NCI-H2081 (cell line): ENCODE data around the gene CASQ2.
"Not testable (repeated sequence)": the region's sequence is repeated elsewhere in the genome, so short reads cannot be mapped to it uniquely, and the experiment has no call there.

Experiments used
- DNase-seq, 2 experiments: peaks; one replicate each; lab custom pipeline; 2025; lab: John Stamatoyannopoulos, UW

CASQ2 gene

DNA sequence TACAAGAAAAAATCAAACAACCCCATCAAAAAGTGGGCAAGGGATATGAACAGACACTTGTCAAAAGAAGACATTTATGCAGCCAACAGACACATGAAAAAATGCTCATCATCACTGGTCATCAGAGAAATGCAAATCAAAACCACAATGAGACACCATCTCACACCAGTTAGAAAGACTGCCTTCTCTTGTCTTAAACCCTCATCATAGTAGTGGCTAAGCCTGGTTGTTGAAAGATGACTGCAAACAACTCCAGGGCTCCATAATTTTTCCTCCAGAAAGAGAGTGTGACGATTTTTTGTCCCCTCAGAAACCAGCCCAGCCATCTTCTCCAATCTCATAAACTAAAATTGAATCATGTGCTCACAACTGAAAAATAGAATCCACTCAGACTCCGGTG is 12.1 kb upstream of the CASQ2 start:
- not testable (repeated sequence) for DNase-seq

DNA sequence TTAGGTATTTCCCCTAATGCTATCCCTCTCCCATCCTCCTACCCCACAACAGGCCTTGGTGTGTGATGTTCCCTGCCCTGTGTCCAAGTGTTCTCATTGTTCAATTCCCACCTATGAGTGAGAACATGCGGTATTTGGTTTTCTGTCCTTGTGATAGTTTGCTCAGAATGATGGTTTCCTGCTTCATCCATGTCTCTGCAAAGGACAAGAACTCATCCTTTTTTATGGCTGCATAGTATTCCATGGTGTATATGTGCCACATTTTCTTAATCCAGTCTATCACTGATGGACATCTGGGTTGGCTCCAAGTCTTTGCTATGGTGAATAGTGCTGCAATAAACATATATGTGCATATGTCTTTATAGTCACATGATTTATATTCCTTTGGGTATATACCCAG is 10.6 kb upstream of the CASQ2 start:
- not testable (repeated sequence) for DNase-seq

DNA sequence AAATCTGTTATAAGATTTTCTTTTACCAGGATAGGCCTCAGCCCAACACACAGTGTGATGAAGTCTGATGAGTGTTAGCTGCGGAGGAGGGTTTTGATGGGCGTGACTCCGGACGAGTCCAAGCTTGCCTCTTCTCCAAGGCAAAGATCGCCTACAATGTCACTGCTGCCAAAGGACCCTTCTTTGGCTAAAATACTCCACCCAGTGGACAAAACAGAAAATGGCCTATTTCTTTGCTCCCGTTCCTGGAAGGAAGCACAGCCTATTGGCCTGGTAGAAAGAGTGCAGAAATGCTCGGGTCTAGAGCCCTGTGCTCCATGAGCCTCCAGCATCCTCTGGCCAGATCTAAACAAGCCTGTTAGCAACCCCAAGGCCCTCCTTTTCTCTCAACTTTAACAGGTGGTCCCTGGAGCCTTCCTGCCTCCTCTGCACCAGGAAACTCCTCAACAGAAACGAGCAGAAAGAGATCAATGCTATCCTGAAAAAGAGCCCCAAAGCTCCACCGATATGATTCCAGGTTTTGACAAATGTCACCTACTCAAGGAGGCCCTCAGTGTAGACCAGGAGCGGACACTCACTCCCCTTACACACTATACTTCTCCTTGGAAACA is 3.4 kb upstream of the CASQ2 start:
- DNase-seq, result peak; percentile 75 to 85

DNA sequence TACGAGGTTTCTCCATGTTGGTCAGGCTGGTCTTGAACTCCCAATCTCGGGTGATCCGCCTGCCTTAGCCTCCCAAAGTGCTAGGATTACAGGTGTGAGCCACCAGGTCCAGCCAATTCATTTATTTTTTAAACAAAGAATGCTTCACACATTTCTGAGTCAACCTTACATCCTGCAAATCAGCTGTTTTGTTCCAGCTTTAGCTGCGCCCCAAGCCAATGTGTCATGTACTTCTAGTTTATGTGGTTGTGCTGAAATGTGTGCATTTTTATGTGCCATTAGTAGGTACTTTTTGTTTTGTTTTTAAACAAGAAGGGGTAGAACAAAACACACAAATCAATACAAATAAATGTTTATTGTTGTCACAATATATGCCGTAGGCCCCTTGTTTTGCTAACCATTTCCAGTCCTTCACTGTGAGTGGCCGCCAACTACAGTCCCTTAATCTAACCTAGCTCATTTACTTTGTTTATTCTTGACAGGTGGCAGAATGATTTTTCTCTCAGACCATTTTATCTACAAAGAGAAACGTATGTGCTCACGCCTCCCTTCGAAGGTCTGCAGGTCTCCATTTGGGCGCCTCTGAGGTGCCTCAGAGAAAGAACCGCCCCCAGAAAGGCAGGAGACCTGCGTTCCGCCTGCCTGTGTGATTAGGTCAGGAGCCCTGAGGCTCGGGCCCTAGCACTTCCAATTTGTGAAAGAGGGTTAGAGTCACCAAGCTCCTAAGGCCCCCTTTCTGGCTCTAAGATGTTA is 2.8 kb upstream of the CASQ2 start:
- DNase-seq, result no peak

DNA sequence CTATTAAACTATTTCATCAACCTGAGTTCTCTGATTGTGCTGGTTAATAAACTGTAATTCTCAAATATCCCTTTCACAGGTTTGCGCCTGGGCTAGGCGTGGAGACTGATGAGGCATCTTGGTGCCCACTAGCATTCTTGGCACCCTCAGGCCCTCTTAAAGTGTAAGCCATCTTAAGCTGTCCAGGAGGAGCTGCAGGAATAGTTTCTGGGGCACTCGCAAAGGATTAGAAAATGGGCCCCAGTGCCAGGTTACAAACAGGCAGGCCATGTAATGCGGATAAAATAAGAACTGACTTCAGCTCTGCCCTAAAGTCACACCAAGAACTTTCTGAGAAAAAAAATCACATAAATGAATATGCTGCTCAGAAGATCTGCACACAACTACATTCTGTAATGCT is 1.1 kb downstream of the CASQ2 start:
- no peak for DNase-seq

DNA sequence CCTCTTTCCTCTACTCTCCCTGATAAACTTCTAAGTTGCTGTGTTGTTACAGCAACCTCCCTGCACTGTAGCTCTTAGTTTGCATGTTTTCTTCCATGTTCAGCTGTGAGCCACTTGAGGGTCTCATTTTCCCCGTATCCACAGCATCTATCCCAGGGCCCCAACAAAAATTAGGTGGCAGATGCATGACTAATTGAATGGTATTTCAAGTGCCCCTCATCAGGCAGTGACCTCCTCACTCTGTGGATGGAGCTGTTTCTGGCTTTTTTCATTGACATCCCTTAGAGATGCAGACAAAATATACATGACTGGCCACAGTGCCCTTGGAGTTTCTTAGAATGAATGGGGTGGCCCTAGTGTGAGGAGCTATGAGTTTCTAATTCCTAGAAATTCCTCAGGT is 3.4 kb downstream of the CASQ2 start:
- DNase-seq, result no peak

DNA sequence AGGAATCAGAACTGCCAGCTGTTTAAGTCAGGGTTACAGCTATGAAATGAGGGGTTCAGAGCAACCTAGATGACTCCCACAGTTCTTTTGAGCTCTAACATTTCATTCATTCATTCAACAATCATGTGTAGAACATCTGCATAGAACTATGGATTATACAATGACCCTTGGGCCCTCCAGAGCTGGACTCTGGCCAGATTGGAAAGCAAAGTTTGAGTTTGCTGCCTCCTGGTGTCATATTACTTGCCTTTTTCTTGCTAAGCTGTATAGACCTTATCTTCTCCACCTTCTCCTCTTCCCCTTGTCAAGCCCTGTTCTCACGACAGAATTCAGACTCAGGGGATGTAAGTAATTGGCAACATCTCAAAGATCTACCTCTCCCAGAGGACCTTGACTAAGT is 4.0 kb downstream of the CASQ2 start:
- peak in 1 of 2 experiments; percentile 4 for DNase-seq

DNA sequence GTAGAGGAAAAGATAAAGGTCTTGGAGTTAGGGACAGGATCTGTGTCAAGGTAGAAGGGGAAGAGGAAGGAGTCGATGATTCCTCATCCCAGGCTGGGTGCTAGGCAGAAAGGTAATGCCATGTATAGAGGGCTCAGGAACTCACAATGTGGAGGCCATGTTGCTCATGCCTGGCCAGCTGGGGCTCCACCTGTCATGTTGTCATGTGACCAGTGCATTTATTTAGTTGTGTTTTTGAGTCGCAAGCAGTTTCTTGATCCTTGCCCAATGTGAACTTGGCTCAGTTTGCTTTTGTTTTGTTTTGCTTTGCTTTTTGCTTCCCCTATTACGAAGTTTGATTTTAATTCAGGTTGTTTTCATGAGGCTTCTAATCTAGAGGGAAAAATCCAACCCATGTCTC is 5.7 kb downstream of the CASQ2 start:
- no peak for DNase-seq

DNA sequence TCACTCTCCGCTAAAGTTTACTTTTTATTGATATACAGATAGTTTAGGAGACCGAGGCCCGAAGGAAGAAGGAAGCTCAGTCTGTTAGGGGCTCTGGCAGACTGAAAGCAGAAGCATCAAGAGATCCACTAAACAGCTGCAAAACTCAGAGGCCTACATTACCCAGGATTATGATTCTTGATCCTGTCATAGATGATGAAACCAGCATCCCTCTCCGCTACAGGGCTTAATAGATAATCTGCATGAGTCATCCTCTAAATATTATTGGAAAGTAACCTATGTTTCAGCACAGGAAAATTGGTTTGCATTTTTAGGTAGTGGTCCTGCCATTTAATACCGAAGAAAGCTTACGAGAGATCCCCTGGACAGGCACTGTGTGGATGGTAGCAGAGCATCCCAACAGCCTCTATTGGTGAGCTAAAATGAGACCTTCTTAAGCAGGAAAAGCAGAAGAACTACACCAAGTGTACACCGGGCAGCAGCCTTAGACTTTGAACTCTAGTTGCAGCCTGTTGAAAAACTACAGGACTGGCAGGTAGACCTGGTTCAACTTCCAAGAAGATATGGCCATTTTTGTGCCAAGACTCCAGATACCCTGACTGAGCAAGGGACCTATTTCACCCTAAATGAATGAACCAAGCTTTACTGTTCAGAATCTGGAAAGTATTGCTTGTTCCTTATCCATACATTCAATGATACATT is 6.8 kb downstream of the CASQ2 start:
- DNase-seq, result no peak

DNA sequence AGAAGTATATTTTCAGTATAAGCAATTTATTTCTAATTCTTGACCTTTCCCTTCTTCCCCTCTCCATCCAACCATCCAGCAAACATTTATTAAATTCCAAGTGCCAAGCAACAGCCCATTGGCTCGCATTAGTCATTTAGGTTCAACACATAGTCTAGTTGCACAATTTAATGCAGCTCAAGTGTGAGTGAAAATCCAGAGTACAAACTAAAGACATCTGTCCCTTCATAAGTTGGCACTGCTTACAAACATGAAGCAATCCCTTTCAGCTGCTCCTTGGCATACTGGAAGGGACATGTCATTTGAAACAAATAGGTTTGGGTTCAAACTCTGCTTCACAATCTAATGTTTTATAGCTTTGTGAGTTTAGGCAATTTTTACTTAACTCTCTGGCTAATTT is 10.7 kb downstream of the CASQ2 start:
- DNase-seq, result no peak

DNA sequence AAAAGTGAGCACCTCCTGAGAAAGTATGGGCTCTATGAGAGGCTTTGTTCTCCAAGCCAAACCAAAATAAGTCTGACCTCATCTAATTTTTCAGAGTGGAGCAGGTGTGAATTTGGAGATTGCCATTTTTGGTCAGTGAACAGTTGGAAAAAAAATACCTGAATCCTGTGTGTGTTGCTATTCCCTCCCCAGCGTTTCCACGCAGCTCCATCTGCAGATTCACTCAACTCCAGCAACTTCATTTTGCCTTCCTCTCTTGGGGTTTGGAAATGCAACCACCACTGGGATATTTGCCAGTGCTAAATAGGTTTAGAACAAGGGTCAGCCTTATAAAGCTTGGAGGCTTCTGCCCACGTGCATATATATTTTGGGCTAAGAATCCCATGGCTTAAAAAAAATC is 11.2 kb downstream of the CASQ2 start:
- DNase-seq, result no peak

DNA sequence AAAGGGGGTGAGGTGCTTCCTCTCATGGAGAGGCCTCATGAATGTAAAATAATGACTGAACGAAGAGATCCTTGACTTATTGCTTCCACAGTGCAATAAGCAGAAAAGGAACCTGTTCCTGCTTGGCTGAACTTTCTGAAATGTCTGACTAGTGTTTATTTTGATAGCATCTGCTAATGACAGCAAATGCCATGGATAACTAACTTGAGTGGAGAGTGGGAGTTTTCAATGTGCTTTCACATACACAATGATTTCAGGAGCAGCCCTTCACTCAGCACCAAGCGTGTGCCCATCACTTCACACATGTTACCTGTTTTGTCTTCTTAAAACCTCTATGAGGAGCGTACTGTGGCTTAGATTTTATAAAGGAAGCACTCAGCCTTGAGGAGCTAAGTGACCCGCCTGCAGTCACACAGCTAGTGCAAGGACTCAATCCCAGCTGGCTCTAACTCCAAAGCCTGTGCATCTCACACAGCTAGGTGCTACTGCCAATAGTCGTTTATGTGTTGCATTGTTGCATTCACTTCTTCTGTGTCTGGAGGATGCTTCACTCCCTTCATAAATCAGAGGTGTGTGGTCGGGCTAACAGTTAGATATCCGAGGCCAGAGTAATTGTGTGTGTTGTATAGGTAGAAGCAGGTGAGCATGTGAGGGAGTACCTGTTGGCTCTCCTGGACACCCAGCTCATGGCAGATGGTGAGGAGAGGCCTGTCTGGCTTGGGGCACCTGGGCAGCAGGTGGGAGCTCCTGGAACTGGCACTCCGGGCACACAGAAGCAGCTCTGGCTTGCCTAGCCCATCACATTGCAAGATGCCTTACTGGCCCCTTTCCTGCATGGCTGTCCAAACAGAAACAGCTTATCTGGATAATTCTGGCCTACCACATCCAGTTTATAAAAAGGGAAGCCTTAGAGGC is 12.8 kb downstream of the CASQ2 start:
- DNase-seq, result no peak

DNA sequence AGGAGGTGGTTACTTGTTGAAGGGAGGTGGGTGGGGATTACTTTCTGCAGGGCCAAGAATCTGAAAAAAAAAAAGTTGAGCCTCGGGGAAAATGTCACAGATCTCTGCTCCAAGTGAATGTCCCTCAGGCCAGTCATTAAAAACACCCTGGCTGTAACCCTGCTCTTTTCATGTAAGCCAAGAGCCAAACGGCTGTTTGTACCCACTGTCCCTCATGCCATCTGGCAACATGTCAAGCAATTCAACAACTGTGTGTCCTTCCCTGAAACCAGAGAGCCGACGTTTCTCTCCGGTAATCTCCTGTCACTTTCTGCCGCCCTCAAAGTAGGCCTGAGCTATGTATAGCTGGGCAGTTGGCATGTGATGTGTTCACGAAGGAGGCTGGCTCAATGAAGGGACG is 14.7 kb downstream of the CASQ2 start:
- no peak for DNase-seq

DNA sequence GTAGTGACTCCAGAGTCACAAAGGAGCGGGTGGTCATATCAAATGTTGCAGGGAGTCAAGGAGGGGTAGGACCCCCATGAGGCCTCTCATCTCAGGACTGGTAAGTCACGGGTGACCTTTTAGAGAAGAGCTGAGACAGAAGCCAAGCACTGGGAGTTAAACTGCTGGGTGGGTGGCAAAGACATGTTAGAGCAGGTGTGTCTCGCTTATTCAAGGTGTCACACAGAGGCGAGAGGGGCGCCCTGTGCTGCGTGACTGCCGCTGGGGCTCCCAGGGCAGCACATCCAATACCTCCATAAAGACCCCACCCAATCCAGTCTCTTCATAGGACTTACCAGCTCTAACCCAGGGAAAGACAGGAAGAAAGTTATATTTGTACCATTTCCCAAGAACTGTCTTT is 15.2 kb downstream of the CASQ2 start:
- no peak for DNase-seq

DNA sequence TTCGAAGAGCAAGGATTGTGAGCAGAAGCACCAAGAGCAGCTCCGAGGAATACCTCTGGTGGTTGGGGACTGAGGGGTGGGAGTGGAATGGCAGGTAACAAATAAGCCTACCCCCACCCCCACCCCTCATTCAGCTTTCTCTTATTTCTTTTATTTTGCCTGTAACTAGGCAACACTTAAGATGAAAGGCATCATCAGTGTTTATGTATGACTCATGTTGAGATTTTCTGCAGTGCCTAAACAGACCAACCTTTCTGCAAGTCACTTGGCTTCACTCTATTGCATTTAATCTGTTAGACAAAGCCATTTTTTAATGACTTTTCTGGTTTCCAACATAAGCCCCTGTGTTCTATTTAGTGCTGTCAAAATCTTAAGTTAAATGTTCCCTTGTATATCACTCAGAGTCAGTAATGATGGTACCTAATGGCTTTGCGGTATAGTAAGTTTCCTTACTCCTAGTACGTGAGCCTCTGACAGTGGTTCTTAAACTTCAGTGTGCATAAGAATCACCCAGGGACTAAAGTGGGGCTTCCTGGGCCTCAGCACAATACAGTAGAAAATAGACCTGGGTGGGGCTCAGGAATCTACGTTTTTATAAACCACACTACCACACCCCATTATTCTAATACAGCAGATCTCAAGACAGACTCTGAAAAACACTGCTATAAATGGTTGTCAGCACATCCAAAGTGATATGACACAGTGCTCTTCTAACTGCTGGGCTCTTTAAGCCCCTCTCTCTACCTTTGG is 19.9 kb downstream of the CASQ2 start:
- no peak for DNase-seq

DNA sequence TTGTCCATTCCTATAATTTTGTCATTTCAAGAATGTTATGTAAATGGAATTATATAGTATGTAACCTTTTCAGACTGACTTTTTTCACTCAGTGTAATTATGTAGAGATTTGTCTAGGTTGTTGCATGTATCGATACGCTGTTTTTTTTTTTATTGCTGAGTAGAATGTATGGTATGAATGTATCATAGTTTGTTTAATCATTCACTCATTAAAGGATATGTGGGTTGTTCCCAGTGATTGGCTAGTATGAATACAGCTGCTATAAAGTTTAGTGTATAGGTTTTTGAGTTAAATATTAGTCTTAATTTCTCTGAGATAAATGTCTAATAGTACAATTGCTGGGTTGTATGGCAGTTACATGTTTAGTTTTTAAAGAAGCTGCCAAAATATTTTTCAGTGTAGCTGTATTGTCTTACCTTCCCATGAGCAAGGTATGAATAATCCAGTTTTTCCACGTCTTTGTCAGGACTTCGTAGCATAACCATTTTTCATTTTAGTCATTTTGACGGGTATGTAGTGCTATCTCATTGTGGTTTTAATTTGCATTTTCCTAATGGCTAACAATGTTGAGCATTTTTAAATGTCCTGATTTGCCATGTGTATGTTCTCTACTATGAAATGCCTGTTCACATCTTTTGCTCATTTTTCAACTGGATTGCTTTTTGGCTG is 22.4 kb downstream of the CASQ2 start:
- no peak for DNase-seq

DNA sequence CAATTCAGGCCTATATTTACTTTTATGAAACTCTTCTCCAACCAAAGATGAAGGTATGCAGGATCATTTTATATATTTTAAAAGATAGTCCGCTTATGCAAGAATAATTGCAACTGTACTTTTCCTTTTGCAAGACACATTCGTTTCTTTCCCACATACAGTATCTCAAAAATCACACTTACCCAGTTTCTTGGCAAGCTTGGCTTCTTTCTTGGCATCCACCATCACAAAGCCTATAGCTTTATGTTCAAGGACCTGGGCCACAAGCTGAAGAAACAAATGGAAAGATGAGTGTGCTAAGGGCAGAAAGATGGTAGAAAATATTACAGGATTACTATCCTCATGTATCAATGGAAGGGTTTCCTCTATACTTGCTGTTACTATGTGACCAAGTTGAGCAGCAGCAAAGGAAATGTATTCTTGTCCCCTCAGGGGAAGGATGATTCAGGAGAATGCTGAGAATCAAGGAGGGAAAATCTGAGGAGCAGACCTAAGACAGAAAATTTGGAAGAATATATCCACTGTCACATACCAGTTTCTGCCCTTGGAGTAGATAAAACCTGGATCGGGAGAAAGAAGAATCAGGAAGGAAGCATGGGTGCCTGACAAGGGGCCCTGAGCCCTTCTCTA is 23.8 kb downstream of the CASQ2 start:
- no peak for DNase-seq

DNA sequence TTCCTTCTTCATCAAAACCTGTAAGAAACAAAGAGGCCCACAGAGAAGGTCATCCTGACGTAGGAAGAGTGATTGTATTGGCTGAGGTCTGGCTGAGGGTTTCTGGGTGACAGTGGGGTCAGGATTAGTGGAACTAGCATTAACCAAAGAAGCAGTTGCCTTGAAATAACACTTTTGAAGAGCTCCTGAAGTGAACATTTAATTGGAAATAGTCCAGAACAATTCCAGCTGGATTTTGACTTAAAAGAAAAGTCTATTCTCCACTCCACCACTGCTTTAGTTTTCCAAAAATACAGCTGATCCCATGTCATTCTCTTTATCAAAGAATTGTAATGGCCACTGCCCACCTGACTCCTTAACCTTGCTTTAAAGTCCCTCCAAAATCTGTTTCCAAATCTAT is 27.7 kb downstream of the CASQ2 start:
- DNase-seq, result no peak

DNA sequence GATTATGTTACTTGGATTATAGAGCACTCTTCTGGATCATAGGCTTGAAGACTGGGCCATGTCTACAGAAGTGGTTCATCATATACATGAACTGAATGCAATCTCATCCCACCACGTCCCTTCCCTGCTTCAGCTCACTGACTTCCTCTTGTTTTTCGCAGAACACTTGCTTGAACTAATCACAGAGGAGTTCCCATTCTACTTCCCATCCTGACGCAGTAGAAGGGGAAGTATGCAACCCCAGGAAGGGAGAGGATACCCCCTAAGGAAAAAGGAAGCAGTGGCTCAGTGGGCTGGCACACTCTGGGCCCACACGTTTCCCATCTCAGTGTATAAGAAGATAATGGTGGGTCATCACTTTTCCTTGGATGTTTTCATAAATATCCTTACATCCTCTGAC is 36.2 kb downstream of the CASQ2 start:
- no peak for DNase-seq

DNA sequence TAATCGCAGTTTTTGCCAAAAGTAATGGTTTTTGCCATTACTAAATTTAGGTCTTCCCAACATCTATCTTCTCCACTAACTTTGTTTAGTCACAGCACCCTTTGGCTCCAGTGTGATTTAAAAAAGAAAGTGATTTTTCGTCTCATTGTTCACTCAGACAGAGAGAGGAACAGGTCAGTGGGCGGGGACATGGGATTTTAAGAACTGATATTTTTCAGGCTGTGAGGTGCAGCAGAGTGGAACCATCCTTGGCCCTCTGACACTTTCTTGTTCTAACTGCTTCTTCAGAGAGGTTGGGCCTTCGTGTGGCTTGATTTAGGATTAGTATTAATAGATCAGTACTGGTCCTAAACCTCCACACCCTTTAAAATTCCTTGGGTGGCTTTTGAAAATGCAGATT is 38.8 kb downstream of the CASQ2 start:
- DNase-seq, result no peak

DNA sequence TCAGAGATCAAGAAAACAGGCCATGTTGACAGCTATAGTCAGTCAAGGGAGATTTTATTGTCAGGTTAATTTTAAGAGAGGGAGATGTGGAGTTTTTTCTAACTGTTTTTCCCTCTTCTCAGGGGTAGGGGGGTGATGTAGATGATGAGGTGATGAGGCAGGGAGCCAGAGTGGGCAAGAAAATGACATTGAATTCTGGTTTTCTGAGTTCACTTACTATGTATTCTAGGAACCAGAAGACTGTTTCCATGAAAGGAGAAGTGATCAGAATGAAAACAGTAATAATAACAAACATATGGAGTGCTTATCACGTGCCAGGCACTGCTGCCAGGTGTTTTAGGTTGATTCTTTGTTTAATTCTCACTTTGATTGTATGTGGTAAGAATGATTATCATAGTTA is 40.2 kb downstream of the CASQ2 start:
- DNase-seq, result no peak
